GM12878 (cell line): ENCODE measurements around the gene GCC2. TPM values are rescaled to one million over a fixed set of nuclear protein-coding genes. Genes with fewer than 3 reads are reported as not detected.

ENCODE experiments used
- ATAC-seq: fragments of 200-7000 bp; cut with Tn5 transposase; 3 replicates; pipeline ENCODE4 v1.9.1; 2020; ENCODE audit warnings: mild to moderate bottlenecking, moderate library complexity
- BruUV-seq: library from RNA; stranded (reverse); fragments of 400-500 nt; replicated peaks from 2 replicates; lab custom pipeline; 2021; lab: Mats Ljungman, UMichigan
- CTCF ChIA-PET: fragments of 300-600 bp; sonication (Branson Sonifier 250); formaldehyde crosslinking; extraction: SDS; loops from one replicate; lab custom pipeline; 2021; ENCODE audit warnings: inconsistent platforms; lab: Yijun Ruan, JAX
- POLR2A ChIA-PET: fragments of 350-600 bp; formaldehyde crosslinking; extraction: SDS; loops from one replicate; lab custom pipeline; 2021; ENCODE audit warnings: inconsistent platforms; lab: Charles Lee
- RAD21 ChIA-PET: fragments of 300-600 bp; sonication (Branson Sonifier 250); formaldehyde crosslinking; loops from one replicate; lab custom pipeline; 2023; ENCODE audit warnings: antibody characterized with exemption; ENCODE audit not compliant: unreplicated experiment; lab: Charles Lee
- SMC1A ChIA-PET: fragments of 300-600 bp; sonication (Branson Sonifier 250); formaldehyde crosslinking; loops from one replicate; lab custom pipeline; 2023; ENCODE audit not compliant: unreplicated experiment, uncharacterized antibody; lab: Charles Lee
- DNase-seq: peaks from one replicate; pipeline ENCODE4 v3.0.0-alpha.2; 2011; ENCODE audit warnings: low read depth, low spot score
- FAIRE-seq: peaks from 3 replicates; lab custom pipeline; 2011; peaks lifted over from hg19 to GRCh38; lab: Jason Lieb, UNC
- H2AFZ ChIP-seq: 2 replicates; pipeline ENCODE4 v1.6.0; 2011; ENCODE audit warnings: low read depth, low read length, control low read depth; ENCODE audit not compliant: control insufficient read depth
- H3K27ac ChIP-seq: 2 replicates; pipeline ENCODE4 v1.5.1; 2011; ENCODE audit warnings: control low read depth; ENCODE audit not compliant: control insufficient read depth, insufficient read depth
- H3K27me3 ChIP-seq, 2 experiments: replicated peaks in 1 of 2; 2 replicates each; pipeline versions ENCODE4 v1.6.0 to v1.6.1; 2011; ENCODE audit warnings: low read length in 1 of 2; ENCODE audit not compliant: control insufficient read depth in 2 of 2, insufficient read depth in 2 of 2
- H3K36me3 ChIP-seq, 2 experiments: 2 replicates each; pipeline ENCODE4 v1.5.1; 2011; ENCODE audit warnings: low read length in 1 of 2; ENCODE audit not compliant: control insufficient read depth in 2 of 2, insufficient read depth in 2 of 2
- H3K4me1 ChIP-seq: 2 replicates; pipeline ENCODE4 v1.6.1; 2011; ENCODE audit warnings: mild to moderate bottlenecking, low read length, moderate library complexity, mixed read lengths; ENCODE audit not compliant: control insufficient read depth, insufficient read depth
- H3K4me2 ChIP-seq: 2 replicates; pipeline ENCODE4 v1.6.0; 2011; ENCODE audit warnings: control low read depth; ENCODE audit not compliant: control insufficient read depth, insufficient read depth
- H3K4me3 ChIP-seq: fragments of 200-600 bp; sonication (generic); 2 replicates; pipeline ENCODE4 v1.5.1; 2016
- H3K79me2 ChIP-seq: 2 replicates; pipeline ENCODE4 v1.6.0; 2011; ENCODE audit warnings: low read length; ENCODE audit not compliant: control insufficient read depth, insufficient read depth
- H3K9ac ChIP-seq: 2 replicates; pipeline ENCODE4 v1.8.0; 2011; ENCODE audit warnings: low read length, control low read depth, mixed read lengths; ENCODE audit not compliant: control insufficient read depth, insufficient read depth
- H3K9me3 ChIP-seq: replicated peaks from 3 replicates; pipeline ENCODE4 v1.5.1; 2011; ENCODE audit warnings: mild to moderate bottlenecking, low read length; ENCODE audit not compliant: control insufficient read depth, insufficient read depth
- H4K20me1 ChIP-seq: 2 replicates; pipeline ENCODE4 v1.6.0; 2011; ENCODE audit not compliant: control insufficient read depth, insufficient read depth
- ATF2 ChIP-seq: IDR thresholded peaks from 2 replicates; pipeline ENCODE4 v1.6.1; 2012; ENCODE audit warnings: low read length, inconsistent platforms
- BCLAF1 ChIP-seq: fragments of 450-650 bp; IDR thresholded peaks from 2 replicates; pipeline ENCODE4 v1.6.1; 2017; ENCODE audit warnings: antibody characterized with exemption, mild to moderate bottlenecking, moderate library complexity
- FOXM1 ChIP-seq: IDR thresholded peaks from 2 replicates; pipeline ENCODE4 v1.6.1; 2012; ENCODE audit warnings: low read depth, mild to moderate bottlenecking, inconsistent platforms, low read length, moderate library complexity
- GABPA ChIP-seq: IDR thresholded peaks from 2 replicates; pipeline ENCODE4 v1.6.1; 2014; ENCODE audit warnings: antibody characterized with exemption, low read depth, mild to moderate bottlenecking, inconsistent platforms
- HDAC2 ChIP-seq: fragments of 200-600 bp; sonication (generic); IDR thresholded peaks from 2 replicates; pipeline ENCODE4 v1.6.1; 2017
- IRF3 ChIP-seq: fragments of 450-650 bp; IDR thresholded peaks from 2 replicates; pipeline ENCODE4 v1.6.1; 2014; ENCODE audit warnings: mild to moderate bottlenecking
- MTA3 ChIP-seq: IDR thresholded peaks from 2 replicates; pipeline ENCODE4 v1.6.1; 2012; ENCODE audit warnings: low read length, inconsistent platforms, borderline replicate concordance
- RELB ChIP-seq: fragments of 450-650 bp; IDR thresholded peaks from 2 replicates; pipeline ENCODE4 v1.6.1; 2017; ENCODE audit warnings: low read depth, mild to moderate bottlenecking, moderate library complexity
- RUNX3 ChIP-seq: IDR thresholded peaks from 2 replicates; pipeline ENCODE4 v1.6.1; 2012; ENCODE audit warnings: low read length, inconsistent platforms
- STAT1 ChIP-seq: fragments of 450-650 bp; conservative IDR thresholded peaks from 2 replicates; pipeline ENCODE4 v1.6.1; 2014; ENCODE audit warnings: antibody characterized with exemption, mild to moderate bottlenecking
- ZBTB4 ChIP-seq: fragments of 450-650 bp; formaldehyde crosslinking; IDR thresholded peaks from 2 replicates; pipeline ENCODE4 v1.4.0; 2022; ENCODE audit warnings: mild to moderate bottlenecking, moderate library complexity
- ZSCAN29 ChIP-seq: fragments of 450-650 bp; IDR thresholded peaks from 2 replicates; pipeline ENCODE4 v1.6.1; 2017; ENCODE audit warnings: mild to moderate bottlenecking, moderate library complexity
- WGBS: methylation state at CpG from one replicate; pipeline ENCODE4 v1.1.6; 2016; ENCODE audit warnings: low lambda C conversion rate; ENCODE audit not compliant: insufficient replicate concordance, insufficient coverage; ENCODE audit errors: missing lambda C conversion rate; 5-methylcytosine and 5-hydroxymethylcytosine counted together
- in situ Hi-C: fragments of 300-500 bp; cut with MboI; formaldehyde crosslinking; loops from 9 replicates; pipeline ENCODE4 v1.14.3; 2018; ENCODE audit warnings: mixed read lengths
- intact Hi-C: fragments of 100-400 bp; cut with micrococcal nuclease; formaldehyde crosslinking; loops from one replicate; pipeline ENCODE4 v1.14.2; 2022; ENCODE audit not compliant: unreplicated experiment
- polyA plus RNA-seq, 11 experiments: library from polyadenylated mRNA; depleted of rRNA in 4 of 11; unstranded in 6 of 11; stranded (reverse) in 5 of 11; fragments of >200 nt; fragmentation: Nextera tagmentation in 4 of 11; fragmentation: Illumina TruSeq in 1 of 11; extraction: Ambion mirVana in 4 of 11; extraction: Trizol in 1 of 11; gene quantifications; 1 replicate in 1 of 11; 2 replicates in 10 of 11; pipeline versions ENCODE4 v1.2.1 to v1.2.3, GENCODE V29; 2011 to 2016; ENCODE audit warnings: inconsistent platforms in 2 of 11, missing spikeins in 2 of 11, low read depth in 1 of 11
- total RNA-seq, 4 experiments: library from RNA; depleted of rRNA in 3 of 4; stranded (reverse); fragments of >200 nt in 3 of 4; fragmentation: Illumina TruSeq in 1 of 4; extraction: Trizol in 1 of 4; gene quantifications; 2 replicates each; pipeline versions ENCODE4 v1.2.1 to v1.2.3, GENCODE V29; 2013 to 2021

The GCC2 gene
- total and polyA plus RNA-seq, 10 of the 15 experiments (the other 5 are each of a cell fraction or from before 2014, with no cell fraction given): 11.8 to 35.5 (median 25.4) TPM

- no TSS peak for BruUV-seq
- WGBS: 40% methylated on average over 6 of the region's 6 CpGs
- H3K79me2 ChIP-seq: no peaks in the 10 kb centered on the region
- FAIRE-seq (no peak), ATAC-seq (peak; percentile 83), DNase-seq (peak; percentile 37)
- no peaks in the 10 kb centered on the region for H3K4me1 ChIP-seq
- H3K27me3 ChIP-seq: no peaks in the 10 kb centered on the region
- no peak overlapping the region for H3K4me2 ChIP-seq
- no peak overlapping the region for H3K4me3 ChIP-seq
- RAD21 ChIA-PET: interaction anchor here (0.7 to 1.1 kb wide), 3 partner anchors 19 to 167 kb away, joined by 3 to 4 read pairs (median 3); no protein-coding TSS in a partner anchor
- intact Hi-C loops (loop anchor here (2.0 kb wide), 1 partner anchor 41 kb away; the partner anchor contains the start of gene GCC2), in situ Hi-C loops (no loop called here)
- no peak overlapping the region for H2AFZ ChIP-seq
- CTCF ChIA-PET: no interaction called here
- SMC1A ChIA-PET: interaction anchor here (0.6 to 1.2 kb wide), 5 partner anchors 11 to 172 kb away, joined by 3 to 4 read pairs (median 3); no protein-coding TSS in a partner anchor
- no peak overlapping the region for H3K9ac ChIP-seq
- POLR2A ChIA-PET: interaction anchor here (0.6 kb wide), 1 partner anchor 26 kb away, joined by 5 read pairs; no protein-coding TSS in a partner anchor
- H3K27ac ChIP-seq: no peak overlapping the region
- peaks cover 5% of the 10 kb centered on the region; the same call in 2 of the 3 replicates for H3K9me3 ChIP-seq
- no peaks in the 10 kb centered on the region for H3K36me3 ChIP-seq
- no peaks in the 10 kb centered on the region for H4K20me1 ChIP-seq
- TF ChIP-seq ZSCAN29 (no peak), IRF3 (no peak), GABPA (no peak), BCLAF1 (no peak), RUNX3 (peak; percentile 77), STAT1 (no peak), RELB (peak; percentile 71), FOXM1 (peak; percentile 67; the same call in 1 of the 2 replicates), HDAC2 (no peak), ZBTB4 (CRISPR knock-in tag) (no peak), MTA3 (0 out of 2 replicates have a peak, but pooled peaks have one; percentile 36), ATF2 (peak; percentile 40; the same call in 1 of the 2 replicates)
Observed at GRCh38 chr2:108407864-108408729, 40.9 kb upstream of the GCC2 start.
